T-helper 22 cell (primary cell): Measurements from ENCODE around the gene PHACTR3.

Experiments
- DNase-seq: peaks from one replicate; pipeline ENCODE4 v3.0.0-alpha.2; 2020; ENCODE audit warnings: low read depth

PHACTR3 gene

GRCh38 chr20:59622496-59622895 is 18.2 kb downstream of the PHACTR3 start:
- DNase-seq, result no peak

- no peak for DNase-seq
Measured at GRCh38 chr20:59623133-59623532, 18.8 kb downstream of the PHACTR3 start.

- no peak for DNase-seq
Measured at GRCh38 chr20:59623583-59623982, 19.2 kb downstream of the PHACTR3 start.

GRCh38 chr20:59624401-59624800 is 20.1 kb downstream of the PHACTR3 start:
- no peak for DNase-seq

- no peak for DNase-seq
Measured at GRCh38 chr20:59625214-59625922, 21.0 kb downstream of the PHACTR3 start.

GRCh38 chr20:59627298-59627697 is 23.0 kb downstream of the PHACTR3 start:
- DNase-seq, result no peak

- no peak for DNase-seq
Measured at GRCh38 chr20:59628171-59628570, 23.8 kb downstream of the PHACTR3 start.

- no peak for DNase-seq
Measured at GRCh38 chr20:59629141-59630045, 25.1 kb downstream of the PHACTR3 start.

GRCh38 chr20:59630526-59630925 is 26.2 kb downstream of the PHACTR3 start:
- no peak for DNase-seq

- no peak for DNase-seq
Measured at GRCh38 chr20:59631751-59632540, 27.6 kb downstream of the PHACTR3 start.

GRCh38 chr20:59632541-59633113 is 28.3 kb downstream of the PHACTR3 start:
- DNase-seq, result no peak

GRCh38 chr20:59633656-59634251 is 29.4 kb downstream of the PHACTR3 start:
- DNase-seq, result no peak

GRCh38 chr20:59634435-59635005 is 30.2 kb downstream of the PHACTR3 start:
- no peak for DNase-seq

- DNase-seq, result no peak
Measured at GRCh38 chr20:59636766-59637370, 32.5 kb downstream of the PHACTR3 start.

GRCh38 chr20:59640267-59640666 is 35.9 kb downstream of the PHACTR3 start:
- DNase-seq, result no peak

- DNase-seq, result no peak
Measured at GRCh38 chr20:59643615-59644061, 39.3 kb downstream of the PHACTR3 start.

- DNase-seq, result no peak
Measured at GRCh38 chr20:59644371-59644939, 40.1 kb downstream of the PHACTR3 start.

- no peak for DNase-seq
Measured at GRCh38 chr20:59645271-59645670, 40.9 kb downstream of the PHACTR3 start.

GRCh38 chr20:59645761-59646171 is 41.4 kb downstream of the PHACTR3 start:
- no peak for DNase-seq

GRCh38 chr20:59646487-59646886 is 42.1 kb downstream of the PHACTR3 start:
- no peak for DNase-seq
